Measurements from ENCODE around the gene SGPP1.

DNA sequence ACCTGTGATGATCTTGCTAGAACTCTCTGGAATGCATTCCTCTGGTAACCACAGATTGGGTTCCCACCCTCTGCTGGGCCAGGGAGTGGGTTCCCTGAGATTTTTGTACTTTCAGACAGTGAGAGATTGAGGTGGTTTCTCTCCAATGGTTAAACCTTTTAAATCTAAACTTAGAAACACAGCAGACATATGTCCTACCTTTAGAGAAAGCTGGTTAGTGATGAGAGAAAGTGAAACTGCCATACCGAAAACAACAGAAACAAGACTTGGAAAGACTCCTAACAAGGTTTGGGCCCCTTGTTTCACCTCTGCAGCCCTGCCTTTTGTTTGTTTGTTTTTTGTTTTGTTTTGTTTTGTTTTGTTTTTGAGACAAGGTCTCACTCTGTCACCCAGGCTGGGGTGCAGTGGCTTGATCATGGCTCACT, 9.7 kb upstream of the SGPP1 start:
- TF ChIP-seq, protein P1, sequence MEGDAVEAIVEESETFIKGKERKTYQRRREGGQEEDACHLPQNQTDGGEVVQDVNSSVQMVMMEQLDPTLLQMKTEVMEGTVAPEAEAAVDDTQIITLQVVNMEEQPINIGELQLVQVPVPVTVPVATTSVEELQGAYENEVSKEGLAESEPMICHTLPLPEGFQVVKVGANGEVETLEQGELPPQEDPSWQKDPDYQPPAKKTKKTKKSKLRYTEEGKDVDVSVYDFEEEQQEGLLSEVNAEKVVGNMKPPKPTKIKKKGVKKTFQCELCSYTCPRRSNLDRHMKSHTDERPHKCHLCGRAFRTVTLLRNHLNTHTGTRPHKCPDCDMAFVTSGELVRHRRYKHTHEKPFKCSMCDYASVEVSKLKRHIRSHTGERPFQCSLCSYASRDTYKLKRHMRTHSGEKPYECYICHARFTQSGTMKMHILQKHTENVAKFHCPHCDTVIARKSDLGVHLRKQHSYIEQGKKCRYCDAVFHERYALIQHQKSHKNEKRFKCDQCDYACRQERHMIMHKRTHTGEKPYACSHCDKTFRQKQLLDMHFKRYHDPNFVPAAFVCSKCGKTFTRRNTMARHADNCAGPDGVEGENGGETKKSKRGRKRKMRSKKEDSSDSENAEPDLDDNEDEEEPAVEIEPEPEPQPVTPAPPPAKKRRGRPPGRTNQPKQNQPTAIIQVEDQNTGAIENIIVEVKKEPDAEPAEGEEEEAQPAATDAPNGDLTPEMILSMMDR (IDR thresholded peaks at IDR 0.05): no peak
- TF ChIP-seq EZH2 (IDR thresholded peaks at IDR 0.05; ENCODE audit: borderline replicate concordance, insufficient read depth, low read depth, low read length, poor library complexity, severe bottlenecking): no peak

All from B cell (primary cell).